ENCODE data around the gene ZPR1. TPM values are rescaled to one million over a fixed set of nuclear protein-coding genes. Genes with fewer than 3 reads are reported as not detected.
"Not testable (repeated sequence)": the region's sequence is repeated elsewhere in the genome, so short reads cannot be mapped to it uniquely, and the experiment has no call there.

Gene ZPR1
- total RNA-seq, 2 experiments from 2014 or later, result 117 to 118 TPM

DNA sequence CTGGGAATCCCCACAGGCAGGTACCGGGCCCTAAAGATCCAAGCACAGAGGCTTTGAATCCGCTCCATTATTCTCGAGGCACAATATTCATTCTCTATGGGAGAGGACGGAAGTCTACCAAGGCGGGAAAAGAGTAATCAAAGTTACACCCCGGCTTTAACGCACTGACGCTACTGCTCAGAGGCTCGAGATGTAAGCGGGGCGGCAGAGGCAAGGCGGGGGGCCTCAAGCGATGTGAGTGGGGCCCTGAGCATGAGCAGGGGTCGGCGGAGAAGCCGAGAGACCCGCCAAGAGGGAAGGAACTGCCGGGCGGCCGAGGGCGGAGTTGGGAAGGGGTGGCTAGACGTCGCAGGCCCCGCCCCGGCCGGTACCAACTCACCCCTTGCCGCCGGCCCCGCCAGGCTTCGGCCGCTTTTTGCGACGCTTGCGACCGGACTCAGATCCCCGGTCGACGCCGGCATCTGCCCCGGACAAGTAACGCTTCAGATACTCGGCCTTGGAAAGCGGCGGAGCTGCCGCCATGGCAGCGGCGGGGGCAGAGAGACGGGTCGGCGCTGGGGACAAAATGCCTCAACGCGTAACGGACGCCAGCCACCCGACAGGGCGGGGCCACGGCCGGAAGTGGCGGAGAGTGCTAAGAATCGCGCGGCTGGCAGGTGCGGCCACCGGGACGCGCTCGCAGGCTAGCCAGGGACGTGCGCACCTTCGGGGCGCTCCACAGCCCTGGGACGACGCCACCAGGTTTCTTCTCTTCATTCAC is 15.2 kb downstream of the ZPR1 start, which contains the start of gene BUD13:
BUD13 (minus strand) TSS at position 545 of the 760 bp plus-strand sequence; CDS start at position 522, 23 bp downstream.
- Mint-ChIP-seq H3K36me3 (ENCODE audit: low read depth) (peaks cover 51% of the 10 kb centered on the region), H3K27me3 (no peaks in the 10 kb centered on the region), H3K4me1 (ENCODE audit: low read depth) (peaks cover 45% of the 10 kb centered on the region), H3K9me3 (no peaks in the 10 kb centered on the region), H3K4me3 (peak within 1 kb of the TSS; percentile 99), H3K27ac (peak within 1 kb of the TSS; percentile 95)
- ChIA-PET POLR2A (interaction anchor here (0.7 to 4.8 kb wide), 5 partner anchors 8 to 371 kb away, joined by 3 to 64 read pairs (median 9); partner anchors contain the start of genes PAFAH1B2 and ZPR1), CTCF (interaction anchor here (0.8 to 3.7 kb wide), 6 partner anchors 11 to 63 kb away, joined by 3 to 13 read pairs (median 4); partner anchors contain the start of genes APOA5 and ZPR1)
- ATAC-seq (ENCODE audit: poor library complexity) (peak; percentile 92), DNase-seq (peak; percentile 90 to 96 (median 94))
- Histone ChIP-seq H3K36me3 (ENCODE audit: insufficient read depth, low read length) (peaks cover 23% of the 10 kb centered on the region), H3K27ac (ENCODE audit: low read depth in 1 of 2, low read length in 2 of 2) (peak within 1 kb of the TSS; percentile 87 to 90), H3K4me1 (ENCODE audit: insufficient read depth, low read length) (peaks cover 23% of the 10 kb centered on the region), H3K27me3 (ENCODE audit: control insufficient read depth in 1 of 2, insufficient read depth in 2 of 2, low read length in 2 of 2) (no peaks in the 10 kb centered on the region), H3K9me3 (ENCODE audit: control insufficient read depth in 1 of 2, insufficient read depth in 1 of 2, low read length in 2 of 2) (no peaks in the 10 kb centered on the region), H3K4me3 (ENCODE audit: low read length) (peak within 1 kb of the TSS; percentile 92)
- intact Hi-C loops (cut with DNase I, micrococcal nuclease), result loop anchor here (1.0 to 5.0 kb wide), 5 partner anchors 16 to 555 kb away; partner anchors contain the start of genes ZPR1 (in 2 of the 2), CEP164 (in 1 of the 2), PCSK7 (in 1 of the 2) and RNF214 (in 1 of the 2)
- peak; percentile 16 for TF ChIP-seq CTCF (IDR thresholded peaks at IDR 0.05)

DNA sequence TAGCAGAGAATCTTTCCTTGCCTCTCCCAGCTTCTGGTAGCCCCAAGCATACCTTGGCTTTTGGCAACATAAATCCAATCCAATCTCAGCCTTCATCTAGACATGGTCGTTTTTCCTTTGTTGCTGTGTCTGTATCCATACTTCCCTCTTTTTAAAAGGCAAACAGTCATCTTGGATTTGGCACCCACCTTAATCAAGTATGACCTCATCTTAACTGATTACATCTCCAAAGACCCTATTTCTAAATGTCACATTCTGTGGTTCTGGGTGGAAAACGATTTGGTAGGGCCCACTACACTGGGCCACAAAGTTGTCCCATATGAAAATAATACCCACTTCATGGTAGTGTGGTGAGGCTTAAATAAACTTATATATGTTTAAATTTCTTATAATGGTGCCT is 15.9 kb downstream of the ZPR1 start:
- ChIA-PET CTCF (interaction anchor here (1.2 to 3.7 kb wide), 3 partner anchors 15 to 460 kb away, joined by 3 to 13 read pairs (median 3); partner anchors contain the start of genes APOA5, PCSK7, RNF214 and ZPR1), POLR2A (interaction anchor here (1.0 to 4.8 kb wide), 4 partner anchors 15 to 372 kb away, joined by 3 to 64 read pairs (median 11); partner anchors contain the start of genes PAFAH1B2 and ZPR1)
- H3K36me3 Mint-ChIP-seq (ENCODE audit: low read depth), result peaks cover 44% of the 10 kb centered on the region
- H3K27me3 Mint-ChIP-seq, result no peaks in the 10 kb centered on the region
- H3K9me3 ChIP-seq (ENCODE audit: control insufficient read depth in 1 of 2, insufficient read depth in 1 of 2, low read length in 2 of 2), result no peaks in the 10 kb centered on the region
- H3K9me3 Mint-ChIP-seq, result no peaks in the 10 kb centered on the region
- H3K4me3 ChIP-seq (ENCODE audit: low read length), result peak overlapping the region; percentile 92
- peak overlapping the region; percentile 99 for H3K4me3 Mint-ChIP-seq
- H3K4me1 ChIP-seq (ENCODE audit: insufficient read depth, low read length), result peaks cover 23% of the 10 kb centered on the region
- peaks cover 45% of the 10 kb centered on the region for H3K4me1 Mint-ChIP-seq (ENCODE audit: low read depth)
- no peak for ATAC-seq (ENCODE audit: poor library complexity)
- DNase-seq, result no peak
- no peaks in the 10 kb centered on the region for H3K27me3 ChIP-seq (ENCODE audit: control insufficient read depth in 1 of 2, insufficient read depth in 2 of 2, low read length in 2 of 2)
- H3K27ac ChIP-seq (ENCODE audit: low read depth in 1 of 2, low read length in 2 of 2), result peak overlapping the region; percentile 87 to 90
- H3K36me3 ChIP-seq (ENCODE audit: insufficient read depth, low read length), result peaks cover 18% of the 10 kb centered on the region
- no peak for TF ChIP-seq CTCF (IDR thresholded peaks at IDR 0.05)
- intact Hi-C loops (cut with DNase I, micrococcal nuclease), result loop anchor here (1.0 to 5.0 kb wide), 4 partner anchors 16 to 555 kb away; partner anchors contain the start of genes ZPR1 (in 2 of the 2), CEP164 (in 1 of the 2), PCSK7 (in 1 of the 2) and RNF214 (in 1 of the 2)
- peak overlapping the region; percentile 95 for H3K27ac Mint-ChIP-seq

DNA sequence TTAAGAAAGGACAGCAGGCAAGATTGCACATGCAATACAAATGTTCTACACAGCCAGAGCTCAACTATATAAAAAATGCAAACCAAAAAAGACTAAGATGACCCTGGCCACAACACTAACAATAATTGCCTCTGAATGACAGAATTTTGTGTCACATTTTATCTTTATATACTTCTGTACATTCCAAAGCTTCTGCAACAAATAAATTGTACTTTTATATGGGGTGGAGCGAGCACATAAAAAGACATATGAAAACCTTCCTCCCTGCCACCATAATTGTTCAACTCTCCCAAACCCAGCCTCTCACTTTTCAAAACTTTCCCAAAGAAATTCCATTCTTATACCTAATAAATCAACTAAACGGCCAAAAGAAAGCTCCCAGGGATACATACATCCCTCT is 25.7 kb downstream of the ZPR1 start:
- Mint-ChIP-seq H3K4me1 (ENCODE audit: low read depth) (no peaks in the 10 kb centered on the region), H3K36me3 (ENCODE audit: low read depth) (peaks cover 84% of the 10 kb centered on the region), H3K4me3 (no peak overlapping the region), H3K9me3 (no peaks in the 10 kb centered on the region), H3K27ac (no peak overlapping the region), H3K27me3 (no peaks in the 10 kb centered on the region)
- Histone ChIP-seq H3K27me3 (ENCODE audit: control insufficient read depth in 1 of 2, insufficient read depth in 2 of 2, low read length in 2 of 2) (no peaks in the 10 kb centered on the region), H3K4me1 (ENCODE audit: insufficient read depth, low read length) (no peaks in the 10 kb centered on the region), H3K36me3 (ENCODE audit: insufficient read depth, low read length) (peaks cover 78% of the 10 kb centered on the region), H3K9me3 (ENCODE audit: control insufficient read depth in 1 of 2, insufficient read depth in 1 of 2, low read length in 2 of 2) (no peaks in the 10 kb centered on the region), H3K4me3 (ENCODE audit: low read length) (no peak overlapping the region), H3K27ac (ENCODE audit: low read depth in 1 of 2, low read length in 2 of 2) (no peak overlapping the region)
- TF ChIP-seq CTCF (IDR thresholded peaks at IDR 0.05), result no peak
- intact Hi-C loops (cut with DNase I, micrococcal nuclease), result no loop called here
- DNase-seq (no peak), ATAC-seq (ENCODE audit: poor library complexity) (no peak)
- ChIA-PET CTCF (no interaction called here), POLR2A (interaction anchor here (1.4 kb wide), 1 partner anchor 26 kb away, joined by 3 read pairs; no protein-coding TSS in a partner anchor)

DNA sequence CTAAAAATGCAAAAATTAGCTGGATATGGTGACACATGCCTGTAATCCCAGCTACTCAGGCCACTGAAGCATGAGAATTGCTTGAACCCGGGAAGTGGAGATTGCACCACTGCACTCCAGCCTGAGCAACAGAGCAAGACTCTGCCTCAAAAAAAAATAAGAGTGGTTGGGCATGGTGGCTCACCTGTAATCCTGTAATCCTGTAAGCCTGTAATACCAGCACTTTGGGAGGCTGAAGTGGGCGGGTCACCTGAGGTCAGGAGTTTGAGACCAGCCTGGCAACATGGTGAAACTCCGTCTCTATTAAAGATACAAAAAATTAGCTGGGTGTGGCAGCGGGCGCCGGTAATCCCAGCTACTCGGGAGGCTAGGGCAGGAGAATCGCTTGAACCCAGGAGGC is 31.8 kb downstream of the ZPR1 start:
- POLR2A ChIA-PET; H3K9me3 ChIP-seq (ENCODE audit: control insufficient read depth in 1 of 2, insufficient read depth in 1 of 2, low read length in 2 of 2); H3K4me3 ChIP-seq (ENCODE audit: low read length); DNase-seq; H3K27ac ChIP-seq (ENCODE audit: low read depth in 1 of 2, low read length in 2 of 2); CTCF ChIA-PET; H3K4me1 Mint-ChIP-seq (ENCODE audit: low read depth); ATAC-seq (ENCODE audit: poor library complexity); H3K4me3 Mint-ChIP-seq; H3K27ac Mint-ChIP-seq; H3K4me1 ChIP-seq (ENCODE audit: insufficient read depth, low read length); intact Hi-C loops (cut with DNase I, micrococcal nuclease); H3K27me3 ChIP-seq (ENCODE audit: control insufficient read depth in 1 of 2, insufficient read depth in 2 of 2, low read length in 2 of 2); H3K27me3 Mint-ChIP-seq; H3K9me3 Mint-ChIP-seq: not testable (repeated sequence)
- peaks cover 81% of the 10 kb centered on the region for H3K36me3 ChIP-seq (ENCODE audit: insufficient read depth, low read length)
- H3K36me3 Mint-ChIP-seq (ENCODE audit: low read depth), result peaks cover 75% of the 10 kb centered on the region
